Vagina (tissue), 2 donors: Measurements from ENCODE around the gene AS3MT. TPM values are rescaled to one million over a fixed set of nuclear protein-coding genes. Genes with fewer than 3 reads are reported as not detected.

Source experiments
- DNase-seq, 2 donors: peaks; one replicate each; pipeline ENCODE4 v3.0.0-alpha.2; 2017; ENCODE audit errors: extremely low spot score in 2 of 2
- H3K27ac ChIP-seq: fragments of 200-600 bp; sonication (generic); one replicate; pipeline ENCODE4 v1.5.1; 2019
- H3K27me3 ChIP-seq: fragments of 200-600 bp; sonication (generic); one replicate; pipeline ENCODE4 v1.5.1; 2019
- H3K36me3 ChIP-seq, 2 donors: fragments of 200-600 bp; sonication (generic); one replicate each; pipeline ENCODE4 v1.5.1; 2017 to 2019
- H3K4me1 ChIP-seq: fragments of 200-600 bp; sonication (generic); one replicate; pipeline ENCODE4 v1.5.1; 2019
- H3K4me3 ChIP-seq, 2 donors: fragments of 200-600 bp; sonication (generic); 1 replicate in 1 of 2; 2 replicates in 1 of 2; pipeline ENCODE4 v1.5.1; 2016 to 2019
- H3K9me3 ChIP-seq: fragments of 200-600 bp; sonication (generic); one replicate; pipeline ENCODE4 v1.5.1; 2019
- POLR2A ChIP-seq, 2 donors: fragments of 450-650 bp; IDR thresholded peaks; one replicate each; pipeline ENCODE4 v1.6.1; 2017; ENCODE audit warnings: antibody characterized with exemption in 2 of 2, mild to moderate bottlenecking in 2 of 2, moderate library complexity in 2 of 2
- POLR2AphosphoS5 ChIP-seq, 2 donors: sonication (generic); formaldehyde crosslinking; IDR thresholded peaks; one replicate each; pipeline ENCODE4 v1.9.0; 2017; ENCODE audit warnings: antibody characterized with exemption in 2 of 2, mild to moderate bottlenecking in 2 of 2, low read depth in 1 of 2; ENCODE audit not compliant: insufficient read depth in 1 of 2
- intact Hi-C: fragments of 100-400 bp; cut with DNase I; formaldehyde crosslinking; loops from one replicate; pipeline ENCODE4 v1.15.1; 2023
- total RNA-seq: library from RNA; depleted of rRNA; stranded (reverse); fragments of >200 nt; gene quantifications from one replicate; pipeline ENCODE4 v1.2.3, GENCODE V29; 2016
- TF ChIP-seq, protein P1 (sequence below), 3 experiments: fragments of 450-650 bp in 2 of 3; fragments of 200-600 bp in 1 of 3; sonication (generic) in 1 of 3; IDR thresholded peaks; one replicate each; pipeline ENCODE4 v1.5.1; 2017 to 2019; ENCODE audit warnings: antibody characterized with exemption in 3 of 3, mild to moderate bottlenecking in 2 of 3, moderate library complexity in 2 of 3

AS3MT gene
- total RNA-seq, 1 donor from 2014 or later: 3.2 TPM

DNA sequence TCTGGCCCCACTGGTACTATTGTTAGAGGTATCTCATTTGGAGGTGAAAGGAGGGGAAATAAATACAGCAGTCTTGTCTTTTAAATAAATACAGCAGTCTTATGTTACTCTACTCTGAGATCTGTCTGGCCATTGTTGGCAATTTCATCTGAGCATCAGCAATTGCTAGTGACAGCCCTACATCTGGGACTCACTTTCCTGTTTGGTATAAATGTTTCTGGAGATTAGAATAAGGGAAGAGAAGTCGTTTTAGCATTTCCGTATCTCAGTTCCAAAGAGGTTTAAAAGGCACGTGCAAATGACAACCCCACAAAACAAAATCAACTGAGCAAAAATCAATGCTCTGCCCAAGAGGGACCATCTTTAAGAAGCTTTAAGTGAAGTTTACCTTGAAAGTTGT is 30.7 kb downstream of the AS3MT start:
- H3K36me3 ChIP-seq: no peaks in the 10 kb centered on the region
- intact Hi-C loops: loop anchor here (5.0 kb wide), 1 partner anchor 63 kb away; the partner anchor contains the start of gene CYP17A1
- H3K27ac ChIP-seq: no peak overlapping the region
- H3K9me3 ChIP-seq: no peaks in the 10 kb centered on the region
- H3K4me3 ChIP-seq: no peak overlapping the region
- DNase-seq: no peak
- H3K27me3 ChIP-seq: no peaks in the 10 kb centered on the region
- H3K4me1 ChIP-seq: no peaks in the 10 kb centered on the region
- no peak for TF ChIP-seq POLR2A (IDR thresholded peaks at IDR 0.05)
- TF ChIP-seq, protein P1, sequence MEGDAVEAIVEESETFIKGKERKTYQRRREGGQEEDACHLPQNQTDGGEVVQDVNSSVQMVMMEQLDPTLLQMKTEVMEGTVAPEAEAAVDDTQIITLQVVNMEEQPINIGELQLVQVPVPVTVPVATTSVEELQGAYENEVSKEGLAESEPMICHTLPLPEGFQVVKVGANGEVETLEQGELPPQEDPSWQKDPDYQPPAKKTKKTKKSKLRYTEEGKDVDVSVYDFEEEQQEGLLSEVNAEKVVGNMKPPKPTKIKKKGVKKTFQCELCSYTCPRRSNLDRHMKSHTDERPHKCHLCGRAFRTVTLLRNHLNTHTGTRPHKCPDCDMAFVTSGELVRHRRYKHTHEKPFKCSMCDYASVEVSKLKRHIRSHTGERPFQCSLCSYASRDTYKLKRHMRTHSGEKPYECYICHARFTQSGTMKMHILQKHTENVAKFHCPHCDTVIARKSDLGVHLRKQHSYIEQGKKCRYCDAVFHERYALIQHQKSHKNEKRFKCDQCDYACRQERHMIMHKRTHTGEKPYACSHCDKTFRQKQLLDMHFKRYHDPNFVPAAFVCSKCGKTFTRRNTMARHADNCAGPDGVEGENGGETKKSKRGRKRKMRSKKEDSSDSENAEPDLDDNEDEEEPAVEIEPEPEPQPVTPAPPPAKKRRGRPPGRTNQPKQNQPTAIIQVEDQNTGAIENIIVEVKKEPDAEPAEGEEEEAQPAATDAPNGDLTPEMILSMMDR (IDR thresholded peaks at IDR 0.05): no peak
- TF ChIP-seq POLR2AphosphoS5 (IDR thresholded peaks at IDR 0.05; ENCODE audit: insufficient read depth in 1 of 2, low read depth in 1 of 2): no peak

DNA sequence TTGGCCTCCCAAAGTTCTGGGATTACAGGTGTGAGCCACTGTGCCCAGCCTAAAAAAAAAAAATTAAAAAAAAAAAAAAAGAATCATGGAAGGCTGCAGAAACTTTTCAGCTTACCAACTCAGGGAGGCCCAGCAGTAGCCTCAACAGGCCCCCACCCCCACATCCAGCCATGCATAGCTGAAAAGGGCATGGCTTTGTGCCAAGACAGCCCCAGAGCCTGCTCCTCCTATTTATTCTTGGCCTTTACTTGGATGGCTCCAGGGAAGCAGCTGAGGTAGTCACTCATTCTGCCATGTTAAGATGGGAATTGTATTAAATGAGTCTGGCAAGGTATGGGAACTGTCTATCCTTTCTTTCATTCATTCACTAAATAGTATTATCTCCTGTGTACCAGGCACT is 35.1 kb downstream of the AS3MT start:
- TF ChIP-seq POLR2AphosphoS5 (IDR thresholded peaks at IDR 0.05; ENCODE audit: insufficient read depth in 1 of 2, low read depth in 1 of 2): no peak
- no peak for TF ChIP-seq POLR2A (IDR thresholded peaks at IDR 0.05)
- TF ChIP-seq, protein P1 (IDR thresholded peaks at IDR 0.05): no peak
- DNase-seq: no peak
- Histone ChIP-seq H3K4me1 (no peaks in the 10 kb centered on the region), H3K36me3 (no peaks in the 10 kb centered on the region), H3K4me3 (no peak overlapping the region), H3K9me3 (no peaks in the 10 kb centered on the region), H3K27ac (no peak overlapping the region), H3K27me3 (no peaks in the 10 kb centered on the region)
- intact Hi-C loops: loop anchor here (5.0 kb wide), 1 partner anchor 67 kb away; the partner anchor contains the start of gene CYP17A1

DNA sequence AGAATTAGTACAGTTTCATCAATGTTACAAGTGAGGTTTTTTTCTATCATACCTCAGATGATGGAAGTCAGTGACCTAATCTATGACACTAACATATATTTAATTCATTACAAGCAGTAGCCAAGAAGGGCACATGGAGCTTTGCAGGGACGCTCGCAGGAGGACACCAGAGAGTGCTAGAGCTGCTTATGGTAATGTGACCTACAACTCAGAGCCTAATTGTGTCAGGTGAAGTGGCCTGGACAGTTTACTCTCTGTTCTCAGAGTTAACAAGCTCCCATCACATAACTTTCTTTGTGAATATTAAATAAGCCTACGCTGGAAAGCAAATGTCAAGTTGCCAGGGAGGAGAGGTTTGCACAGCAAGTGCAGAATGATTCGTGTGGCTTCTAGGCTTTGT is 37.2 kb downstream of the AS3MT start:
- TF ChIP-seq POLR2AphosphoS5 (IDR thresholded peaks at IDR 0.05; ENCODE audit: insufficient read depth in 1 of 2, low read depth in 1 of 2) (no peak), POLR2A (IDR thresholded peaks at IDR 0.05) (no peak)
- TF ChIP-seq, protein P1 (IDR thresholded peaks at IDR 0.05): no peak
- Histone ChIP-seq H3K4me1 (no peaks in the 10 kb centered on the region), H3K27me3 (no peaks in the 10 kb centered on the region), H3K4me3 (no peak overlapping the region), H3K36me3 (no peaks in the 10 kb centered on the region), H3K9me3 (no peaks in the 10 kb centered on the region), H3K27ac (no peak overlapping the region)
- intact Hi-C loops: no loop called here
- DNase-seq: no peak

DNA sequence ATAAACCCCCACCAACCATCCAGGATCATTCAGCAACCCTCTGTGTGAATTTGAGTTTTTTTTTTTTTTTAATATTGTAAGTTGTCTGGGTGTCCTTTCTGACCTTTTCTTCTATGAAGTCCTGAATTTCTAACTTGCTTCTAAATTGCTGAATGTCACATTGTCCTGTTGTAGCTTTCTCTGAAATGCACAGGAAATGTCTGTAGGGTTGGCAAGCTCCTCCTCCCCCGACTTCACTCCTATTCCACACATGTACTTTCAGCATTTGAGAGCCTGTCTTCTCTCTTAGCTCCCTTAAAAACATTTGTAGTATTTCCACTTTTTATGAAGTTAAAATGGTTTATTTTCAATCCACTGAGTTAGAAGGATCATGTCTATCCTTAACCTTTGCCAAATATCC is 45.5 kb downstream of the AS3MT start:
- H3K9me3 ChIP-seq: no peaks in the 10 kb centered on the region
- no peak overlapping the region for H3K4me3 ChIP-seq
- no peak overlapping the region for H3K27ac ChIP-seq
- no peaks in the 10 kb centered on the region for H3K27me3 ChIP-seq
- no peaks in the 10 kb centered on the region for H3K36me3 ChIP-seq
- intact Hi-C loops: no loop called here
- TF ChIP-seq POLR2AphosphoS5 (IDR thresholded peaks at IDR 0.05; ENCODE audit: insufficient read depth in 1 of 2, low read depth in 1 of 2) (no peak), POLR2A (IDR thresholded peaks at IDR 0.05) (no peak)
- TF ChIP-seq, protein P1 (IDR thresholded peaks at IDR 0.05): no peak
- peaks cover 9% of the 10 kb centered on the region for H3K4me1 ChIP-seq
- no peak for DNase-seq

DNA sequence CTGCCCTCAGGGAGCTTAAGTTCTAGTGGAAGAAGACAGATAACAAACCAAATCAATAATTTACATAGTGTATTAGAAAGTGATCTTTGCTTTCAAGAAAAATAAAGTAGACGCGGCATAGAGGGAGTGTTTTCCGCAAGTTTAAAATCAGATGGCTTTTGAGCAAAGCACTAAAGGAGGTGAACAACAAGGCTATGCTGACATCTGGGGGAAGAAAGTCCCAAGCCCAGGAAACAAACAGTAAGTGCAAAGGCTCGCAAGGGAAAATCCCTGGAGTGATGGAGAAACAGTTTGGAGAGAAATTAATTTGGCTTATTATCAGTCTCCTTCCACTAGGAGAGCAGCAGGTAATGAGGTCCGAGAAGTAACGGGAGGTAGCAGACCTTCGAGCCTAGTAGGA is 46.9 kb downstream of the AS3MT start:
- Histone ChIP-seq H3K27me3 (no peaks in the 10 kb centered on the region), H3K4me1 (peaks cover 23% of the 10 kb centered on the region), H3K9me3 (no peaks in the 10 kb centered on the region), H3K36me3 (no peaks in the 10 kb centered on the region), H3K4me3 (no peak overlapping the region), H3K27ac (no peak overlapping the region)
- no peak for DNase-seq
- no peak for TF ChIP-seq POLR2AphosphoS5 (IDR thresholded peaks at IDR 0.05; ENCODE audit: insufficient read depth in 1 of 2, low read depth in 1 of 2)
- TF ChIP-seq POLR2A (IDR thresholded peaks at IDR 0.05): no peak
- TF ChIP-seq, protein P1 (IDR thresholded peaks at IDR 0.05): no peak
- intact Hi-C loops: loop anchor here (2.0 kb wide), 1 partner anchor 153 kb away; no protein-coding TSS in a partner anchor
